ENCODE results near the gene TENM4.

TENM4 gene

DNA sequence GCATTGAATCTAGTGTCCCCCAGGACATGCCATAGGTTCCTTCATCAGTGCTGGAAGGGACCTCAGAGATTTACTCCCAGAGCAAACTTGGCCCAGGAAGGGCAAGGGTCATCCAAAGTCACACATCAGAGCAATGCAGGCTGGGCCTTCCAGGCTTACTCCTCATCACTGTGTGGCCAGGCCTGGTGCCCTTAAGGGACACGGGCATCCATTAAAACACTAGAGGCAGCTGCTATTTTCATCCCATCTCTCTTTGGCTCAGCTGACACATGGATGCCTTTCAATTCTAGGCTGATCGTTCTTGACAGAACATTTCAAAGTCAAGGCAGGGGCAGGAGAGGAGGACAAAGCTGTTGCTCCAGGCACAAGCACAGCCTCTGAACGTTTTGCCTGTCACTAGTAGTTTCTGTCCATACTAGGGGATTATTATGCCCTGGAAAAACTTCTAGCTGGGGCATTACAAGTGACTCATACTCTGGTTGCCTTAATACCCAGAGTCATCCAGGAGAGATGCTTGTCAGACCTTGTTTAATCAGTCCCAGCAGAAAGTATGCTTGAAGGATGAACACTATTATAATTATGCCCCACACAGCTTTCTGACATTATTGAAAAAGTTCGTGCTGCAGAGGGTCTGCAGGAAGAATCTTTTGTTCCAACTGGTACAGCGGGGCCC lies 240.3 kb downstream of the TENM4 start:
- TF ChIP-seq RAD21 (IDR thresholded peaks at IDR 0.05; ENCODE audit: low read depth) (no peak), TCF12 (IDR thresholded peaks at IDR 0.05; ENCODE audit: low read depth) (no peak), CEBPB (IDR thresholded peaks at IDR 0.05) (no peak)

DNA sequence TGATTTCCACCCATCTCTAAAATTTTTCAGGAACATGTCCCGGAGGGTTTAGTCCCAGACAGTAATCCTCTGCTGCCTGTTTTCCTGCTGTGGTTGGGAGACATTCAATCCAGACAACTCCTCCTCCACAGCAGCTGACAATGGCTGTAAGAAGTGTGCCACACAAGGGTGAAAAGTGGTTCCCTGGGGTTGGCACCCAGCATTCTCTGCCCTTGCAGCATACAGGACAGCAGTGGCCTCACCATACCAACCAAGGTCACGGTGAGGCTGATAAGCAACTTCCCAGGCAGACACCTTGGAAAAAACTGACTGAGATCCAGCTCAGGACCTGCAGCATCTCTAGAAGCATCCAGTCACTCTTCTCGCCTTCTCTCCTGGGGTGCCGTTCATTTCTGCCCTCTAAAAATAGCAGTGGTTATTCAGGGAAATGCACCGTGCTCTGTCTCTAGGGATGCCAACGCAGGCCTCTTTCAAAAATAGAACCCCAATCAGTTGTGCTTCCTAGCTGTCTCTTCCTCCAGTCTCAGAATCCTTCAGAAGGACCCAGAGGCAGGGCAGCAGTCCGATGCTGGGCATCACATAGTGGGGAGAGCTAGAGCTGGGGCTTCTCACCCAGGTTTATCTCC lies 241.0 kb downstream of the TENM4 start:
- no peak for TF ChIP-seq EP300 (IDR thresholded peaks at IDR 0.05; ENCODE audit: borderline replicate concordance)
- TF ChIP-seq YY1 (IDR thresholded peaks at IDR 0.05; ENCODE audit: low read depth), result no peak
- TF ChIP-seq, protein P1, sequence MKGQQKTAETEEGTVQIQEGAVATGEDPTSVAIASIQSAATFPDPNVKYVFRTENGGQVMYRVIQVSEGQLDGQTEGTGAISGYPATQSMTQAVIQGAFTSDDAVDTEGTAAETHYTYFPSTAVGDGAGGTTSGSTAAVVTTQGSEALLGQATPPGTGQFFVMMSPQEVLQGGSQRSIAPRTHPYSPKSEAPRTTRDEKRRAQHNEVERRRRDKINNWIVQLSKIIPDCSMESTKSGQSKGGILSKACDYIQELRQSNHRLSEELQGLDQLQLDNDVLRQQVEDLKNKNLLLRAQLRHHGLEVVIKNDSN (IDR thresholded peaks at IDR 0.05), result no peak
- no peak for TF ChIP-seq TEAD4 (IDR thresholded peaks at IDR 0.05)
- TF ChIP-seq EGR1 (IDR thresholded peaks at IDR 0.05), result no peak
- TF ChIP-seq CEBPB (IDR thresholded peaks at IDR 0.05), result no peak
- TF ChIP-seq, protein P2, sequence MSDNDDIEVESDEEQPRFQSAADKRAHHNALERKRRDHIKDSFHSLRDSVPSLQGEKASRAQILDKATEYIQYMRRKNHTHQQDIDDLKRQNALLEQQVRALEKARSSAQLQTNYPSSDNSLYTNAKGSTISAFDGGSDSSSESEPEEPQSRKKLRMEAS (IDR thresholded peaks at IDR 0.05), result no peak
- TF ChIP-seq TAF1 (IDR thresholded peaks at IDR 0.05; ENCODE audit: low read depth), result no peak
- TF ChIP-seq ZBTB7A (IDR thresholded peaks at IDR 0.05; ENCODE audit: low read depth), result no peak
- TF ChIP-seq CREB1 (IDR thresholded peaks at IDR 0.05; ENCODE audit: low read depth), result no peak
- TF ChIP-seq NFIC (IDR thresholded peaks at IDR 0.05), result no peak
- TF ChIP-seq, protein P3, sequence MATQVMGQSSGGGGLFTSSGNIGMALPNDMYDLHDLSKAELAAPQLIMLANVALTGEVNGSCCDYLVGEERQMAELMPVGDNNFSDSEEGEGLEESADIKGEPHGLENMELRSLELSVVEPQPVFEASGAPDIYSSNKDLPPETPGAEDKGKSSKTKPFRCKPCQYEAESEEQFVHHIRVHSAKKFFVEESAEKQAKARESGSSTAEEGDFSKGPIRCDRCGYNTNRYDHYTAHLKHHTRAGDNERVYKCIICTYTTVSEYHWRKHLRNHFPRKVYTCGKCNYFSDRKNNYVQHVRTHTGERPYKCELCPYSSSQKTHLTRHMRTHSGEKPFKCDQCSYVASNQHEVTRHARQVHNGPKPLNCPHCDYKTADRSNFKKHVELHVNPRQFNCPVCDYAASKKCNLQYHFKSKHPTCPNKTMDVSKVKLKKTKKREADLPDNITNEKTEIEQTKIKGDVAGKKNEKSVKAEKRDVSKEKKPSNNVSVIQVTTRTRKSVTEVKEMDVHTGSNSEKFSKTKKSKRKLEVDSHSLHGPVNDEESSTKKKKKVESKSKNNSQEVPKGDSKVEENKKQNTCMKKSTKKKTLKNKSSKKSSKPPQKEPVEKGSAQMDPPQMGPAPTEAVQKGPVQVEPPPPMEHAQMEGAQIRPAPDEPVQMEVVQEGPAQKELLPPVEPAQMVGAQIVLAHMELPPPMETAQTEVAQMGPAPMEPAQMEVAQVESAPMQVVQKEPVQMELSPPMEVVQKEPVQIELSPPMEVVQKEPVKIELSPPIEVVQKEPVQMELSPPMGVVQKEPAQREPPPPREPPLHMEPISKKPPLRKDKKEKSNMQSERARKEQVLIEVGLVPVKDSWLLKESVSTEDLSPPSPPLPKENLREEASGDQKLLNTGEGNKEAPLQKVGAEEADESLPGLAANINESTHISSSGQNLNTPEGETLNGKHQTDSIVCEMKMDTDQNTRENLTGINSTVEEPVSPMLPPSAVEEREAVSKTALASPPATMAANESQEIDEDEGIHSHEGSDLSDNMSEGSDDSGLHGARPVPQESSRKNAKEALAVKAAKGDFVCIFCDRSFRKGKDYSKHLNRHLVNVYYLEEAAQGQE (IDR thresholded peaks at IDR 0.05; ENCODE audit: low read depth), result no peak
- no peak for TF ChIP-seq RAD21 (IDR thresholded peaks at IDR 0.05; ENCODE audit: low read depth)
- no peak for TF ChIP-seq TCF12 (IDR thresholded peaks at IDR 0.05; ENCODE audit: low read depth)
- no peak for TF ChIP-seq FOXM1 (IDR thresholded peaks at IDR 0.05; ENCODE audit: borderline replicate concordance, low read depth)

DNA sequence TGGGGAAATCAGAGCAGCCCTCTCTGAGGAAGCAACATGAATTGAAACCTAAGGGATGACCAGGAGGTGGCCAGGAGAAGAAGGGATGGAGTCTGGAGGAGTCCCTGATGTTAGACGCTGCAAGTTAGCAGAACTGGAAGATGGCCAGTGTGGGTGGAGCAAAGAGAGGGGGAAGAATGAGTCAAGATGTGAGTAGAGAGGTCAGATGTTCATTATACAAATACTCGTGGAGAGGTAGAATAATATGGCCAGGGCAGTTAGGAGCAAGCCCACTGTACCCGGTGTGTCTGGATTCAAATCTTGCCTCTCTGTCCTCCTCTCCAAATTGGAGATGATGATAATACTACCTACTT lies 242.0 kb downstream of the TENM4 start:
- TF ChIP-seq CREB1 (IDR thresholded peaks at IDR 0.05; ENCODE audit: low read depth) (no peak), EP300 (IDR thresholded peaks at IDR 0.05; ENCODE audit: borderline replicate concordance) (no peak), TAF1 (IDR thresholded peaks at IDR 0.05; ENCODE audit: low read depth) (no peak), NFIC (IDR thresholded peaks at IDR 0.05) (no peak), CEBPB (IDR thresholded peaks at IDR 0.05) (no peak), RAD21 (IDR thresholded peaks at IDR 0.05; ENCODE audit: low read depth) (no peak), FOXM1 (IDR thresholded peaks at IDR 0.05; ENCODE audit: borderline replicate concordance, low read depth) (no peak), YY1 (IDR thresholded peaks at IDR 0.05; ENCODE audit: low read depth) (no peak), TCF12 (IDR thresholded peaks at IDR 0.05; ENCODE audit: low read depth) (no peak), EGR1 (IDR thresholded peaks at IDR 0.05) (no peak), ZBTB7A (IDR thresholded peaks at IDR 0.05; ENCODE audit: low read depth) (no peak), TEAD4 (IDR thresholded peaks at IDR 0.05) (no peak)
- TF ChIP-seq, protein P1 (IDR thresholded peaks at IDR 0.05), result no peak
- TF ChIP-seq, protein P2 (IDR thresholded peaks at IDR 0.05), result no peak
- TF ChIP-seq, protein P3 (IDR thresholded peaks at IDR 0.05; ENCODE audit: low read depth), result no peak

DNA sequence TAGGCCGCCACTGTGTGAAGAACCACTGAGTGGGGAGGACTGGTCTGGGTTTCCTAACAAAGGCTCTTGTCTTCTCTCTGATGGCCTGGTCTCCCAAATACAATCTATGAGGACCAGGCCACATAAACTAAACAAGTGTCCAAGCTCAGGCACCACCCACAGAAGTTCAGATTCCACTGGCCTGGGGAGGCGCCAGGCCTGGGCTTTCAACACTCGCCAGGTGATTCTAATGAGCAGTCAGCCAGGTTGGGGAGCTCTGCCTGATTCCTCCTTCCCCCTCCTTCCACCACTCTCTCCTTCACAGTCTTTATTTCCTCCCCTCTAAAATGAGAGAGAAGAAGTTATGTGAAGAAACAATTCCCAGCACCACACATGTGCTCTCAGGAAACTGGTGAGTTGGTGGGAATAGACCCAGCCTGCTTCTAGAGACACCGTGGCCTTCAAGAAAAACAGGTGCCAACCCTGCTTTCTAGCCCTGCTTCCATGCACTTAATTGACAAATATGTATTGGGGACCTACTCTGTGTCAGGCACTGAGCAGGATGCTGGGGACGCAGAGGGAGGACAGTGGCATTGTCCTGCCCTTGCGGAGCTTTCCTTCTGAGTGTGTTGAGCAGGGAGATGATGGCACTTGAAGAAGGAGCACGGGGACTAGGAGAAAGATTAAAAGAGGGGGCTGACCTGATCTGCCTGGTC lies 242.5 kb downstream of the TENM4 start:
- TF ChIP-seq NFIC (IDR thresholded peaks at IDR 0.05) (no peak), EGR1 (IDR thresholded peaks at IDR 0.05) (no peak), CEBPB (IDR thresholded peaks at IDR 0.05) (no peak), EP300 (IDR thresholded peaks at IDR 0.05; ENCODE audit: borderline replicate concordance) (no peak), TEAD4 (IDR thresholded peaks at IDR 0.05) (no peak), CREB1 (IDR thresholded peaks at IDR 0.05; ENCODE audit: low read depth) (no peak), TCF12 (IDR thresholded peaks at IDR 0.05; ENCODE audit: low read depth) (no peak), YY1 (IDR thresholded peaks at IDR 0.05; ENCODE audit: low read depth) (no peak), TAF1 (IDR thresholded peaks at IDR 0.05; ENCODE audit: low read depth) (no peak), FOXM1 (IDR thresholded peaks at IDR 0.05; ENCODE audit: borderline replicate concordance, low read depth) (no peak), ZBTB7A (IDR thresholded peaks at IDR 0.05; ENCODE audit: low read depth) (no peak), RAD21 (IDR thresholded peaks at IDR 0.05; ENCODE audit: low read depth) (no peak)
- TF ChIP-seq, protein P1 (IDR thresholded peaks at IDR 0.05), result no peak
- TF ChIP-seq, protein P3 (IDR thresholded peaks at IDR 0.05; ENCODE audit: low read depth), result no peak
- TF ChIP-seq, protein P2 (IDR thresholded peaks at IDR 0.05), result no peak

Data from Ishikawa (cell line).